ENCODE results near the gene ASIC2. TPM values are rescaled to one million over a fixed set of nuclear protein-coding genes. Genes with fewer than 3 reads are reported as not detected.

Gene ASIC2
- total RNA-seq, 1 experiment from 2014 or later = not detected

DNA sequence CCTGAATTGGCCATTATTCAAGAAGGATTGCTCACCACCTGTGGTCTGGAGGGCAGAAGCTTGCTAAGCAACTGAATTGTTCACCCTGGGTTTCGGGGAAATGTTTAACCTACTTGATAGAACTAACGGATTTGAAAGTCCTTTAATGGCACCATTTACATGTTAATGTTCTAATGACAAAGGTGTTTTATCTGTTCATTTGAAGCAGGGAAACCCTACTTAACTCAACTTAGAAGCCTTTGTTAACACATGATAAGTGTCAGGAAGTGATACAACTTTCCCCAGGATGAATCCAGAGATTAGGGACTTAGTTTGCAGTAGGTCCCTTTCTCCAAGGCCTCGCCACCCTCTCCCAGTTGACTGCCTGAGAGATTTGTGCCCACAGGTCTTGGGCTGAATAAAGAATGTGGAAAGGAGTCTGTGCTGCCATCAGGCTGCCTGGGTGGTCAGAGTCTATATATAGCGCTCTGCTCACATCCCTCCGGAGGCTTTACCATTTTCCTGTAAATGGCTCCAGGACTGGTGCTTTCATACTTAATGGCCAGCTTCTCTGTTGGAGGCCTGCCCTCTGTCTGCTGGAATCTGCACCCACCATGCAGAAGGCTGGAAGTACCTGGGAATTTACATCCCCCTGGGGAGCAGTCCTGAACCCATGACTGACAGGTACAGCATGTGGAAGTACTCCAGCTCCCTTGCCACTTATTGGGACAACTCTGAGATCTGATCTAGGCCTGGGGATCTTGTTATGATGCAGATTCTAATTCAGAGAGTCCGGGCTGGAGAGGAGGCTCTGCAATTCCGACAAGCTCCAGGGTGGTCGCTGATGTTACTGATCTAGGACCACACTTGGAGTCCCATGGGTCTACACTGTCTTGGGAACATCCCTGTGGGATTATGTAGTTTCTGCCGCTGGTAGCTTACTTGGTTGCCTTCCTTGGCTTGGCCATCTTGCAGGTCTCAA is 99.9 kb downstream of the ASIC2 start:
- no peak overlapping the region for H3K27ac ChIP-seq (ENCODE audit: low read depth, low read length)
- intact Hi-C loops (cut with micrococcal nuclease) = no loop called here
- DNase-seq (ENCODE audit: low read depth, low spot score) (no peak), ATAC-seq (no peak)
- CTCF ChIA-PET = no interaction called here
- TF ChIP-seq, protein P1, sequence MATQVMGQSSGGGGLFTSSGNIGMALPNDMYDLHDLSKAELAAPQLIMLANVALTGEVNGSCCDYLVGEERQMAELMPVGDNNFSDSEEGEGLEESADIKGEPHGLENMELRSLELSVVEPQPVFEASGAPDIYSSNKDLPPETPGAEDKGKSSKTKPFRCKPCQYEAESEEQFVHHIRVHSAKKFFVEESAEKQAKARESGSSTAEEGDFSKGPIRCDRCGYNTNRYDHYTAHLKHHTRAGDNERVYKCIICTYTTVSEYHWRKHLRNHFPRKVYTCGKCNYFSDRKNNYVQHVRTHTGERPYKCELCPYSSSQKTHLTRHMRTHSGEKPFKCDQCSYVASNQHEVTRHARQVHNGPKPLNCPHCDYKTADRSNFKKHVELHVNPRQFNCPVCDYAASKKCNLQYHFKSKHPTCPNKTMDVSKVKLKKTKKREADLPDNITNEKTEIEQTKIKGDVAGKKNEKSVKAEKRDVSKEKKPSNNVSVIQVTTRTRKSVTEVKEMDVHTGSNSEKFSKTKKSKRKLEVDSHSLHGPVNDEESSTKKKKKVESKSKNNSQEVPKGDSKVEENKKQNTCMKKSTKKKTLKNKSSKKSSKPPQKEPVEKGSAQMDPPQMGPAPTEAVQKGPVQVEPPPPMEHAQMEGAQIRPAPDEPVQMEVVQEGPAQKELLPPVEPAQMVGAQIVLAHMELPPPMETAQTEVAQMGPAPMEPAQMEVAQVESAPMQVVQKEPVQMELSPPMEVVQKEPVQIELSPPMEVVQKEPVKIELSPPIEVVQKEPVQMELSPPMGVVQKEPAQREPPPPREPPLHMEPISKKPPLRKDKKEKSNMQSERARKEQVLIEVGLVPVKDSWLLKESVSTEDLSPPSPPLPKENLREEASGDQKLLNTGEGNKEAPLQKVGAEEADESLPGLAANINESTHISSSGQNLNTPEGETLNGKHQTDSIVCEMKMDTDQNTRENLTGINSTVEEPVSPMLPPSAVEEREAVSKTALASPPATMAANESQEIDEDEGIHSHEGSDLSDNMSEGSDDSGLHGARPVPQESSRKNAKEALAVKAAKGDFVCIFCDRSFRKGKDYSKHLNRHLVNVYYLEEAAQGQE (IDR thresholded peaks at IDR 0.05; ENCODE audit: low read depth) = no peak
- no peak for TF ChIP-seq EGR1 (IDR thresholded peaks at IDR 0.05; ENCODE audit: low read depth)
- TF ChIP-seq EZH2phosphoT487 (IDR thresholded peaks at IDR 0.05; ENCODE audit: borderline replicate concordance) = no peak
- no peak for TF ChIP-seq SIN3A (IDR thresholded peaks at IDR 0.05; ENCODE audit: low read depth)
- no peak for TF ChIP-seq ELF1 (IDR thresholded peaks at IDR 0.05; ENCODE audit: borderline replicate concordance, low read depth)
- TF ChIP-seq EZH2 (IDR thresholded peaks at IDR 0.05) = no peak
- no peak for TF ChIP-seq SP1 (IDR thresholded peaks at IDR 0.05; ENCODE audit: low read depth)
- no peak for TF ChIP-seq CTCF (IDR thresholded peaks at IDR 0.05 in 2 of 3, conservative IDR thresholded peaks at IDR 0.05 in 1 of 3; ENCODE audit: borderline replicate concordance in 1 of 3, insufficient read depth in 1 of 3, low read depth in 2 of 3, low read length in 2 of 3)
- no peak for TF ChIP-seq MAX (IDR thresholded peaks at IDR 0.05)
- TF ChIP-seq JUND (IDR thresholded peaks at IDR 0.05) = no peak
- no peak for TF ChIP-seq POLR2AphosphoS5 (IDR thresholded peaks at IDR 0.05; ENCODE audit: low read depth, low read length)
- no peak for TF ChIP-seq SRF (IDR thresholded peaks at IDR 0.05; ENCODE audit: low read depth)
- TF ChIP-seq RAD21 (IDR thresholded peaks at IDR 0.05; ENCODE audit: low read depth) = no peak
- TF ChIP-seq ZFX (IDR thresholded peaks at IDR 0.05) = no peak
- no peak for TF ChIP-seq POLR2A (IDR thresholded peaks at IDR 0.05; ENCODE audit: borderline replicate concordance, extremely low read depth, insufficient read depth, insufficient read length)
- no peak for TF ChIP-seq ATF3 (IDR thresholded peaks at IDR 0.05)
- no peak for TF ChIP-seq YY1 (IDR thresholded peaks at IDR 0.05; ENCODE audit: extremely low read depth, insufficient replicate concordance, low read depth, low read length)
- H3K9ac ChIP-seq (ENCODE audit: low read length) = no peak overlapping the region
- no peaks in the 10 kb centered on the region for H3K9me3 ChIP-seq (ENCODE audit: control insufficient read depth in 1 of 2, insufficient read depth in 1 of 2, low read depth in 1 of 2, low read length in 2 of 2)
- no peak overlapping the region for H2AFZ ChIP-seq (ENCODE audit: low read depth, low read length, poor library complexity, severe bottlenecking)
- POLR2A ChIA-PET = no interaction called here
- H4K20me1 ChIP-seq (ENCODE audit: insufficient read depth) = no peaks in the 10 kb centered on the region
- no peaks in the 10 kb centered on the region for H3K4me1 ChIP-seq (ENCODE audit: control insufficient read depth in 1 of 2, insufficient read depth in 2 of 2, low read length in 2 of 2)
- no TSS peak for BruUV-seq (replicated peaks)
- H3K4me2 ChIP-seq (ENCODE audit: low read length) = no peak overlapping the region
- no peak overlapping the region for H3K4me3 ChIP-seq (replicated peaks in 1 of 2; ENCODE audit: low read depth in 1 of 2, low read length in 2 of 2)
- no peaks in the 10 kb centered on the region for H3K79me2 ChIP-seq (ENCODE audit: insufficient read depth, low read length)
- peaks cover 35% of the 10 kb centered on the region for H3K27me3 ChIP-seq (ENCODE audit: insufficient read depth, low read length)
- RAD21 ChIA-PET (ENCODE audit: low non-redundant PET in 1 of 2, low total read pairs in 2 of 2, uncharacterized antibody in 2 of 2, unreplicated experiment in 2 of 2) = no interaction called here
- H3K36me3 ChIP-seq (ENCODE audit: control insufficient read depth in 1 of 2, insufficient read depth in 2 of 2, low read length in 2 of 2) = no peaks in the 10 kb centered on the region
- no peaks in the 10 kb centered on the region for H3K9me2 ChIP-seq (ENCODE audit: insufficient read depth)
